HepG2 (cell line): Measurements from ENCODE around the gene PRKAR2A. TPM values are rescaled to one million over a fixed set of nuclear protein-coding genes. Genes with fewer than 3 reads are reported as not detected.

Source experiments
- CHD2 ChIP-seq: IDR thresholded peaks from 2 replicates; pipeline ENCODE4 v1.6.1; 2011; ENCODE audit warnings: low read depth, low read length, improper control_type of control experiment
- DPF2 ChIP-seq: sonication (generic); formaldehyde crosslinking; IDR thresholded peaks from 2 replicates; pipeline ENCODE4 v1.4.0; 2020; ENCODE audit warnings: mild to moderate bottlenecking, low read depth, missing genetic modification reagents, borderline replicate concordance
- FOXC1 ChIP-seq: sonication (generic); formaldehyde crosslinking; IDR thresholded peaks from 2 replicates; pipeline ENCODE4 v1.8.0; 2022; ENCODE audit warnings: mild to moderate bottlenecking, missing genetic modification reagents, borderline replicate concordance
- GABPA ChIP-seq, 2 experiments: IDR thresholded peaks; 2 replicates each; pipeline ENCODE4 v1.6.1; 2011 to 2016; ENCODE audit warnings: low read depth in 2 of 2, low read length in 1 of 2, missing biosample characterization in 1 of 2, missing genetic modification characterization in 1 of 2
- GTF2F1 ChIP-seq: fragments of 150-350 bp; IDR thresholded peaks from 2 replicates; pipeline ENCODE4 v1.6.1; 2014; ENCODE audit warnings: low read length
- JARID2 ChIP-seq: sonication (generic); formaldehyde crosslinking; IDR thresholded peaks from 2 replicates; pipeline ENCODE4 v1.8.1; 2023; ENCODE audit warnings: missing genetic modification reagents, inconsistent platforms; ENCODE audit not compliant: insufficient replicate concordance
- KLF6 ChIP-seq: IDR thresholded peaks from 2 replicates; pipeline ENCODE4 v1.8.0; 2016; ENCODE audit warnings: missing biosample characterization, missing genetic modification reagents
- NFIC ChIP-seq: IDR thresholded peaks from 2 replicates; pipeline ENCODE4 v1.6.1; 2012; ENCODE audit warnings: mild to moderate bottlenecking, low read length, inconsistent platforms
- RCOR2 ChIP-seq: IDR thresholded peaks from 2 replicates; pipeline ENCODE4 v1.6.1; 2016; ENCODE audit warnings: missing biosample characterization, missing genetic modification reagents
- SKI ChIP-seq: fragments of 450-650 bp; IDR thresholded peaks from one replicate; pipeline ENCODE4 v1.6.1; 2018; ENCODE audit warnings: mild to moderate bottlenecking; ENCODE audit not compliant: partially characterized antibody
- SP5 ChIP-seq: IDR thresholded peaks from 2 replicates; pipeline ENCODE4 v1.6.1; 2016; ENCODE audit warnings: low read depth, borderline replicate concordance
- ZBTB21 ChIP-seq: sonication (generic); formaldehyde crosslinking; IDR thresholded peaks from 2 replicates; pipeline ENCODE4 v1.4.0; 2020; ENCODE audit warnings: missing genetic modification reagents
- ZFP37 ChIP-seq: sonication (generic); formaldehyde crosslinking; IDR thresholded peaks from 2 replicates; pipeline ENCODE4 v1.4.0; 2020; ENCODE audit warnings: missing genetic modification reagents, borderline replicate concordance
- ZIK1 ChIP-seq: sonication (generic); formaldehyde crosslinking; IDR thresholded peaks from 2 replicates; pipeline ENCODE4 v1.5.0; 2020; ENCODE audit warnings: mild to moderate bottlenecking, low read depth, missing genetic modification reagents, borderline replicate concordance
- ZNF207 ChIP-seq: fragments of 450-650 bp; IDR thresholded peaks from 2 replicates; pipeline ENCODE4 v1.6.1; 2016; ENCODE audit warnings: antibody characterized with exemption, borderline replicate concordance
- ZNF75D ChIP-seq: sonication (generic); formaldehyde crosslinking; IDR thresholded peaks from 2 replicates; pipeline ENCODE4 v1.8.1; 2023; ENCODE audit warnings: missing genetic modification reagents, mild to moderate bottlenecking, borderline replicate concordance
- ZNF775 ChIP-seq: sonication (generic); formaldehyde crosslinking; IDR thresholded peaks from 2 replicates; pipeline ENCODE4 v1.4.0; 2020; ENCODE audit warnings: missing genetic modification reagents, mild to moderate bottlenecking, moderate library complexity, borderline replicate concordance
- polyA plus RNA-seq, 8 experiments: library from polyadenylated mRNA; depleted of rRNA in 3 of 8; stranded (reverse) in 7 of 8; unstranded in 1 of 8; fragments of >200 nt; fragmentation: Illumina TruSeq in 4 of 8; extraction: Trizol in 4 of 8; gene quantifications; 2 replicates each; pipeline versions ENCODE4 v1.2.1 to v1.2.3, GENCODE V29; 2011 to 2016; ENCODE audit warnings: low read depth in 4 of 8, missing spikeins in 1 of 8, mixed read lengths in 1 of 8; ENCODE audit not compliant: insufficient read depth in 1 of 8
- total RNA-seq, 5 experiments: library from RNA; depleted of rRNA; stranded (reverse); fragments of >200 nt; fragmentation: Illumina TruSeq; extraction: Trizol; gene quantifications; 2 replicates each; pipeline ENCODE4 v1.2.3, GENCODE V29; 2016; ENCODE audit warnings: low read depth in 1 of 5
- TF ChIP-seq, protein P1 (sequence below): sonication (generic); formaldehyde crosslinking; IDR thresholded peaks from 2 replicates; pipeline ENCODE4 v1.8.1; 2023; ENCODE audit warnings: mild to moderate bottlenecking, missing genetic modification reagents
- TF ChIP-seq, protein P2 (sequence below): sonication (generic); formaldehyde crosslinking; IDR thresholded peaks from 2 replicates; pipeline ENCODE4 v1.4.0; 2020; ENCODE audit warnings: missing genetic modification reagents
- TF ChIP-seq, protein P3 (sequence below): sonication (generic); formaldehyde crosslinking; IDR thresholded peaks from 2 replicates; pipeline ENCODE4 v1.5.0; 2020; ENCODE audit warnings: missing genetic modification reagents
- TF ChIP-seq, protein P4 (sequence below): sonication (generic); formaldehyde crosslinking; conservative IDR thresholded peaks from 2 replicates; pipeline ENCODE4 v1.8.0; 2022; ENCODE audit warnings: mild to moderate bottlenecking, moderate library complexity, missing genetic modification reagents
- TF ChIP-seq, protein P5 (sequence below): IDR thresholded peaks from 2 replicates; pipeline ENCODE4 v1.6.1; 2016; ENCODE audit warnings: missing genetic modification reagents, missing compliant biosample characterization

PRKAR2A gene
- total and polyA plus RNA-seq, 2 of the 13 experiments (the other 11 are each of a cell fraction or from before 2014, with no cell fraction given), result 11.8 to 29.2 TPM

DNA sequence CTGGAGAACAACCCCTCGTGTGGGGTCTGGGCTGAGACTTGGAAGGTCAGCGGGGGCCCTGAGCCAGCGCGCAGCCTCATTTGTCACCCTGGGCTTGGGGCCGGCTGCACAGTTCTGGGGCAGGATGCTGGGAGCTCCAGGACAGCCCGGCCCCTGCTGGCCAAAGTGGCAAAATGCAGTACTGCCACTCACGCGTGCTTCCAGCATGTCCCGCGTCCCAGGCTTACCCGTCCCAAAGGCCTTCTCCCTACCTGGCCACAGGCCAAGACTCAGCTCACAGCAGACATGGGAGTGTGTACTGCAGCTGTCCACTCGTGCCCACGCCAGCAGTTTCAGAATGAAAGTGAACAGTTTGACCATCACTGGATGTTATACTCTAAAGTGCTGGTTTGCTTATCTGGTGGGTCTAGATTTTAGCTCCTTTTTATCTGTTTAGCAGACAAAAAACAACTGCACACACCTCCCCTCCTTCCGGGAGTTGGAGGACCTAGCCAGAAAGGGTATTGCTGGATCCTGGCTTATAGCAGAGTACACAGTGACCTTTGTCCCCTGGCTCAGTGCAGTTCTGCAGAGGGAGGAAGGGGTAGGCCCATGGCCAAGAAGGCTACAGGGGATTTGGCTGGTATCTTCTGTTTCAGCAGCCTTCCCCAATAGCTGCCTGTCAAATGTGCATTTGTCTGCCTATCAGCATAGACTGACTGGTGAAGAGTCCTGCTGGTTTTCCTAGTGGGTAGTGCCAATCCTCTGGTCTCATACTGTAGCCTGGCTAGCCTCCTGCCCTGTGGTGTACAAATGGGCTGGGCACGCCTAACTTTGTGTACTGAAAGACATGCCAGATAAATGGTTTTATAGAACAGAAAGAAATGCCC is 107.5 kb downstream of the PRKAR2A start (continued):
- TF ChIP-seq, protein P1, sequence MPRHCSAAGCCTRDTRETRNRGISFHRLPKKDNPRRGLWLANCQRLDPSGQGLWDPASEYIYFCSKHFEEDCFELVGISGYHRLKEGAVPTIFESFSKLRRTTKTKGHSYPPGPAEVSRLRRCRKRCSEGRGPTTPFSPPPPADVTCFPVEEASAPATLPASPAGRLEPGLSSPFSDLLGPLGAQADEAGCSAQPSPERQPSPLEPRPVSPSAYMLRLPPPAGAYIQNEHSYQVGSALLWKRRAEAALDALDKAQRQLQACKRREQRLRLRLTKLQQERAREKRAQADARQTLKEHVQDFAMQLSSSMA (CRISPR knock-in tag), result no peak
- TF ChIP-seq SKI (peak; percentile 29), SP5 (CRISPR knock-in tag) (no peak; the same call in 1 of the 2 replicates), ZIK1 (CRISPR knock-in tag) (no peak; the same call in 1 of the 2 replicates), ZNF775 (CRISPR knock-in tag) (peak; percentile 88; the same call in 1 of the 2 replicates), GABPA (IDR thresholded peaks at IDR 0.05; ENCODE audit: low read depth, low read length) (no peak), GABPA (CRISPR knock-in tag; IDR thresholded peaks at IDR 0.05; ENCODE audit: low read depth) (peak; percentile 50; the same call in 1 of the 2 replicates), DPF2 (0 out of 2 replicates have a peak, but pooled peaks have one; percentile 41), ZFP37 (CRISPR knock-in tag) (peak; percentile 54; the same call in 1 of the 2 replicates), CHD2 (no peak), ZNF207 (no peak), JARID2 (peak; percentile 39), FOXC1 (peak; percentile 83), GTF2F1 (no peak), ZBTB21 (CRISPR knock-in tag) (no peak), KLF6 (CRISPR knock-in tag) (no peak), NFIC (peak; percentile 63), ZNF75D (CRISPR knock-in tag) (no peak), RCOR2 (CRISPR knock-in tag) (0 out of 2 replicates have a peak, but pooled peaks have one; percentile 15)
- TF ChIP-seq, protein P2, sequence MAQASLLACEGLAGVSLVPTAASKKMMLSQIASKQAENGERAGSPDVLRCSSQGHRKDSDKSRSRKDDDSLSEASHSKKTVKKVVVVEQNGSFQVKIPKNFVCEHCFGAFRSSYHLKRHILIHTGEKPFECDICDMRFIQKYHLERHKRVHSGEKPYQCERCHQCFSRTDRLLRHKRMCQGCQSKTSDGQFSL, result no peak
- TF ChIP-seq, protein P3, sequence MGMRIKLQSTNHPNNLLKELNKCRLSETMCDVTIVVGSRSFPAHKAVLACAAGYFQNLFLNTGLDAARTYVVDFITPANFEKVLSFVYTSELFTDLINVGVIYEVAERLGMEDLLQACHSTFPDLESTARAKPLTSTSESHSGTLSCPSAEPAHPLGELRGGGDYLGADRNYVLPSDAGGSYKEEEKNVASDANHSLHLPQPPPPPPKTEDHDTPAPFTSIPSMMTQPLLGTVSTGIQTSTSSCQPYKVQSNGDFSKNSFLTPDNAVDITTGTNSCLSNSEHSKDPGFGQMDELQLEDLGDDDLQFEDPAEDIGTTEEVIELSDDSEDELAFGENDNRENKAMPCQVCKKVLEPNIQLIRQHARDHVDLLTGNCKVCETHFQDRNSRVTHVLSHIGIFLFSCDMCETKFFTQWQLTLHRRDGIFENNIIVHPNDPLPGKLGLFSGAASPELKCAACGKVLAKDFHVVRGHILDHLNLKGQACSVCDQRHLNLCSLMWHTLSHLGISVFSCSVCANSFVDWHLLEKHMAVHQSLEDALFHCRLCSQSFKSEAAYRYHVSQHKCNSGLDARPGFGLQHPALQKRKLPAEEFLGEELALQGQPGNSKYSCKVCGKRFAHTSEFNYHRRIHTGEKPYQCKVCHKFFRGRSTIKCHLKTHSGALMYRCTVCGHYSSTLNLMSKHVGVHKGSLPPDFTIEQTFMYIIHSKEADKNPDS (CRISPR knock-in tag), result peak; percentile 85; the same call in 1 of the 2 replicates
- TF ChIP-seq, protein P4, sequence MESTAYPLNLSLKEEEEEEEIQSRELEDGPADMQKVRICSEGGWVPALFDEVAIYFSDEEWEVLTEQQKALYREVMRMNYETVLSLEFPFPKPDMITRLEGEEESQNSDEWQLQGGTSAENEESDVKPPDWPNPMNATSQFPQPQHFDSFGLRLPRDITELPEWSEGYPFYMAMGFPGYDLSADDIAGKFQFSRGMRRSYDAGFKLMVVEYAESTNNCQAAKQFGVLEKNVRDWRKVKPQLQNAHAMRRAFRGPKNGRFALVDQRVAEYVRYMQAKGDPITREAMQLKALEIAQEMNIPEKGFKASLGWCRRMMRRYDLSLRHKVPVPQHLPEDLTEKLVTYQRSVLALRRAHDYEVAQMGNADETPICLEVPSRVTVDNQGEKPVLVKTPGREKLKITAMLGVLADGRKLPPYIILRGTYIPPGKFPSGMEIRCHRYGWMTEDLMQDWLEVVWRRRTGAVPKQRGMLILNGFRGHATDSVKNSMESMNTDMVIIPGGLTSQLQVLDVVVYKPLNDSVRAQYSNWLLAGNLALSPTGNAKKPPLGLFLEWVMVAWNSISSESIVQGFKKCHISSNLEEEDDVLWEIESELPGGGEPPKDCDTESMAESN (CRISPR knock-in tag), result peak; percentile 70; the same call in 1 of the 2 replicates
- TF ChIP-seq, protein P5, sequence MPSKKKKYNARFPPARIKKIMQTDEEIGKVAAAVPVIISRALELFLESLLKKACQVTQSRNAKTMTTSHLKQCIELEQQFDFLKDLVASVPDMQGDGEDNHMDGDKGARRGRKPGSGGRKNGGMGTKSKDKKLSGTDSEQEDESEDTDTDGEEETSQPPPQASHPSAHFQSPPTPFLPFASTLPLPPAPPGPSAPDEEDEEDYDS (CRISPR knock-in tag), result peak; percentile 68
